ENCODE measurements around the gene LMCD1.

GRCh38 chr3:8596321-8597218 lies 94.9 kb downstream of the LMCD1 start:
- TF ChIP-seq CTCF (IDR thresholded peaks at IDR 0.05; ENCODE audit: insufficient read depth, low read length) (no peak), REST (IDR thresholded peaks at IDR 0.05; ENCODE audit: insufficient replicate concordance, low read depth) (no peak), POLR2AphosphoS5 (IDR thresholded peaks at IDR 0.05; ENCODE audit: low read depth) (no peak), GABPA (IDR thresholded peaks at IDR 0.05; ENCODE audit: low read depth) (no peak), SPI1 (IDR thresholded peaks at IDR 0.05; ENCODE audit: borderline replicate concordance, low read depth) (no peak)
